HEK293 (cell line): ENCODE measurements around the gene WASF1.
A peak's percentile ranks its signal among the peaks of the same experiment; 100 is the strongest.

Source experiments
- HOXC10 ChIP-seq: sonication (generic); formaldehyde crosslinking; IDR thresholded peaks from 2 replicates; pipeline ENCODE4 v1.8.1; 2023; ENCODE audit warnings: mild to moderate bottlenecking, missing genetic modification reagents
- PATZ1 ChIP-seq: fragments of 450-650 bp; formaldehyde crosslinking; IDR thresholded peaks from 2 replicates; pipeline ENCODE4 v1.5.1; 2016; ENCODE audit warnings: missing biosample characterization, missing genetic modification characterization
- SCRT2 ChIP-seq: fragments of 450-650 bp; formaldehyde crosslinking; IDR thresholded peaks from 2 replicates; pipeline ENCODE4 v1.5.1; 2016; ENCODE audit warnings: missing biosample characterization, missing genetic modification characterization
- TCF7L2 ChIP-seq: IDR thresholded peaks from 2 replicates; pipeline ENCODE4 v1.6.1; 2011; ENCODE audit warnings: low read depth, mild to moderate bottlenecking, inconsistent platforms, low read length, moderate library complexity, borderline replicate concordance
- TSHZ1 ChIP-seq: fragments of 450-650 bp; formaldehyde crosslinking; IDR thresholded peaks from 2 replicates; pipeline ENCODE4 v1.5.1; 2016; ENCODE audit warnings: missing biosample characterization, missing genetic modification characterization, borderline replicate concordance
- ZBTB11 ChIP-seq: fragments of 450-650 bp; formaldehyde crosslinking; conservative IDR thresholded peaks from 2 replicates; pipeline ENCODE4 v1.5.1; 2016; ENCODE audit warnings: low read depth, missing biosample characterization, missing genetic modification characterization
- ZFP3 ChIP-seq: fragments of 450-650 bp; formaldehyde crosslinking; IDR thresholded peaks from 2 replicates; pipeline ENCODE4 v1.5.1; 2016; ENCODE audit warnings: low read depth, missing biosample characterization, missing genetic modification characterization
- ZFP69B ChIP-seq: fragments of 450-650 bp; formaldehyde crosslinking; IDR thresholded peaks from 2 replicates; pipeline ENCODE4 v1.5.1; 2016; ENCODE audit warnings: missing biosample characterization, missing genetic modification characterization
- ZNF114 ChIP-seq: fragments of 450-650 bp; formaldehyde crosslinking; IDR thresholded peaks from 2 replicates; pipeline ENCODE4 v1.5.0; 2017; ENCODE audit warnings: missing biosample characterization, missing genetic modification characterization
- ZNF138 ChIP-seq: fragments of 450-650 bp; formaldehyde crosslinking; IDR thresholded peaks from 2 replicates; pipeline ENCODE4 v1.5.1; 2016; ENCODE audit warnings: missing biosample characterization, missing genetic modification characterization, borderline replicate concordance
- ZNF175 ChIP-seq: fragments of 450-650 bp; formaldehyde crosslinking; IDR thresholded peaks from 2 replicates; pipeline ENCODE4 v1.5.1; 2016; ENCODE audit warnings: missing biosample characterization, missing genetic modification characterization
- ZNF18 ChIP-seq: fragments of 450-650 bp; formaldehyde crosslinking; IDR thresholded peaks from 2 replicates; pipeline ENCODE4 v1.5.1; 2016; ENCODE audit warnings: missing biosample characterization, missing genetic modification characterization
- ZNF211 ChIP-seq: fragments of 450-650 bp; formaldehyde crosslinking; IDR thresholded peaks from 2 replicates; pipeline ENCODE4 v1.5.1; 2016; ENCODE audit warnings: low read depth, missing biosample characterization, missing genetic modification characterization
- ZNF266 ChIP-seq: fragments of 450-650 bp; formaldehyde crosslinking; IDR thresholded peaks from 2 replicates; pipeline ENCODE4 v1.5.1; 2016; ENCODE audit warnings: missing biosample characterization, missing genetic modification characterization, low read depth
- ZNF292 ChIP-seq: fragments of 450-650 bp; formaldehyde crosslinking; IDR thresholded peaks from 2 replicates; pipeline ENCODE4 v1.5.1; 2016; ENCODE audit warnings: low read depth, missing biosample characterization, missing genetic modification characterization, borderline replicate concordance
- ZNF350 ChIP-seq: fragments of 450-650 bp; formaldehyde crosslinking; IDR thresholded peaks from 2 replicates; pipeline ENCODE4 v1.5.0; 2017; ENCODE audit warnings: missing biosample characterization, mild to moderate bottlenecking, missing genetic modification characterization
- ZNF366 ChIP-seq: fragments of 450-650 bp; formaldehyde crosslinking; conservative IDR thresholded peaks from 2 replicates; pipeline ENCODE4 v1.5.1; 2016; ENCODE audit warnings: missing biosample characterization, missing genetic modification characterization
- ZNF585B ChIP-seq: fragments of 450-650 bp; formaldehyde crosslinking; IDR thresholded peaks from 2 replicates; pipeline ENCODE4 v1.5.1; 2016; ENCODE audit warnings: missing biosample characterization, missing genetic modification characterization
- ZNF639 ChIP-seq: fragments of 450-650 bp; formaldehyde crosslinking; IDR thresholded peaks from 2 replicates; pipeline ENCODE4 v1.5.1; 2016; ENCODE audit warnings: missing biosample characterization, missing genetic modification characterization
- ZNF658 ChIP-seq: fragments of 450-650 bp; formaldehyde crosslinking; IDR thresholded peaks from 2 replicates; pipeline ENCODE4; 2016; ENCODE audit warnings: missing biosample characterization, missing genetic modification characterization
- ZNF692 ChIP-seq: fragments of 450-650 bp; formaldehyde crosslinking; IDR thresholded peaks from 2 replicates; pipeline ENCODE4 v1.5.1; 2016; ENCODE audit warnings: missing biosample characterization, missing genetic modification characterization
- ZNF792 ChIP-seq: fragments of 450-650 bp; formaldehyde crosslinking; IDR thresholded peaks from 2 replicates; pipeline ENCODE4 v1.5.1; 2016; ENCODE audit warnings: missing biosample characterization, missing genetic modification characterization
- ZSCAN23 ChIP-seq: fragments of 450-650 bp; formaldehyde crosslinking; IDR thresholded peaks from 2 replicates; pipeline ENCODE4 v1.5.1; 2016; ENCODE audit warnings: missing biosample characterization, missing genetic modification characterization
- ZXDB ChIP-seq: fragments of 450-650 bp; formaldehyde crosslinking; IDR thresholded peaks from 2 replicates; pipeline ENCODE4 v1.5.1; 2016; ENCODE audit warnings: missing biosample characterization, missing genetic modification characterization

WASF1 gene

GRCh38 chr6:110179406-110180227 lies at the start of gene WASF1 (continued):
- TF ChIP-seq ZNF585B (tag by site-specific recombination) (no peak), ZNF292 (tag by site-specific recombination) (no peak), ZNF18 (no peak; the same call in 1 of the 2 replicates), ZFP69B (peak; percentile 89), TCF7L2 (no peak), TSHZ1 (tag by site-specific recombination) (peak; percentile 46; the same call in 1 of the 2 replicates), ZNF350 (tag by site-specific recombination) (no peak), ZFP3 (tag by site-specific recombination) (no peak), ZNF692 (tag by site-specific recombination) (peak; percentile 95), ZXDB (tag by site-specific recombination) (peak; percentile 82), ZNF366 (tag by site-specific recombination) (peak; percentile 96), HOXC10 (CRISPR knock-in tag) (0 out of 2 replicates have a peak, but pooled peaks have one; percentile 42), ZNF138 (no peak), ZNF639 (tag by site-specific recombination) (peak; percentile 49; the same call in 1 of the 2 replicates), SCRT2 (tag by site-specific recombination) (peak; percentile 46; the same call in 1 of the 2 replicates), ZNF211 (tag by site-specific recombination) (no peak), ZNF114 (tag by site-specific recombination) (no peak), ZNF792 (tag by site-specific recombination) (no peak), PATZ1 (tag by site-specific recombination) (peak; percentile 96), ZNF658 (tag by site-specific recombination) (no peak), ZNF266 (tag by site-specific recombination) (no peak), ZBTB11 (no peak; the same call in 1 of the 2 replicates), ZNF175 (no peak), ZSCAN23 (tag by site-specific recombination) (0 out of 2 replicates have a peak, but pooled peaks have one; percentile 32)
